ENCODE results near the gene NACC2.

Gene NACC2

DNA sequence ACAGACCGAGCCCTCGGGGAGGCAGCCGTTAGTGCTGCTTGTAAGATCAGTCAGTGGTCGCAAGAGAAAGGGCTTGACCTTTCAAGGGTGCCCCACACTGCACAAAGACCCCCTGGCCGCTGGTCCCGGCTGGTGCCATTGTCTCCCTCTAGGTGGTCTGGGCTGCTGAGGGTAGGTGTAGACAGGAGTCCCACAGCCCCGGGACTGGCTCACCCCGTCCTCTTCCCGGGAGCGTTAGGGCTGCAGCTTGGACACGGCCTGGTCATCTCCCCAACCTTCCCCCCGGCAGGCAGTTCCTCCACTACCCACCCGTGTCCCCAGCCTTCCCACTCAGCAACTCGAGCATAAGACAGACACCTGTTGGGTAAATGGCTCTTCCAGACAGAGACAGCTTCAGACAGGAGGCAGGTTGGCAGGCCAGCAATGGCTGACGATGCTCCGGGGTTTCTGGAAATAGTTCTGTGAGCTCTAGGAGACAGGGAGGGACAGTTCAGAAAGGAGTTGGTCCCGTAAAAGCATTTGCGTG, 38.9 kb upstream of the NACC2 start:
- peaks cover 24% of the 10 kb centered on the region for H3K27me3 Mint-ChIP-seq
- no peak overlapping the region for H3K27ac Mint-ChIP-seq
- DNase-seq (ENCODE audit: low spot score in 2 of 2): no peak
- no peaks in the 10 kb centered on the region for H3K36me3 Mint-ChIP-seq
- peaks cover 6% of the 10 kb centered on the region for H3K4me1 Mint-ChIP-seq
- H3K9me3 Mint-ChIP-seq: no peaks in the 10 kb centered on the region
- ATAC-seq (ENCODE audit: low read depth): no peak
- peak overlapping the region; percentile 68 for H3K4me3 Mint-ChIP-seq

DNA sequence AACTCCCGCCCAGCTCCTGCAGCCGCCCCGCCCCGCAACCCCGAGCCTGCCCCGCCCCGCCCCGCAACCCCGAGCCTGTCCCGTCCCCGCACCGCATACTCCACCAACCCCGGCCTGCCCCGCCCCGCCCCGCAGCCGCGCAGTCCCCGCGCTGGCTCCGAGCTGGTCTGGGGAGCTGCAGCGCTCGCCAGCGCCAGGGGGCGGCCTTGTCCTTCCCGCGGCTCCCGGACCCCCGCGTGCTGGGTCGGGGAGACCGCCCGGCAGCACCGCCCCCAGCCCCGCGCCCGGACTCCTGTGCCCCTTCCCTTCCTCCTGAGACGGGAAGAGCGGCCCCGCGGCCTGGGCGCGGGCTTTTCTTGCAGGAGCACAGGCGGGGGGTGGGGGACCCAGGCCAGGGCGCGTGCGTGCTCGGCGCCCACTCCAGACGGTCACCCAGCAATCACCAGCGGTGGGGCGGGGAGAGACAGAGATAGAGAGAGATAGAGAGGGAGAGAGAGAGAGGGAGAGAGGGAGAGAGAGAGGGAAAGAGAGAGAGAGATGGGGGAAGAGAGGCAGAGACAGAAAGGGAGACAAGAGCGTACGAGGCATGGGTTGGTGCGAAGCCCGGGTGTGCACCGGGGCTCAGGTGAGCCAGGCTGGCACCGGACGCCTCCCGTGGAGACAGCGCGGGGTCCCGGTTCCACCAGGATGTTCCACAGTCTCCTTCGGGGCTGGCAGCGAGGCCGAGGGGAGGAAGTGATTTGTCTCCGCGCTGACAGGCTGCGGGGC, 38.3 kb upstream of the NACC2 start:
- Mint-ChIP-seq H3K9me3 (no peaks in the 10 kb centered on the region), H3K4me1 (peaks cover 6% of the 10 kb centered on the region), H3K4me3 (peak overlapping the region; percentile 68), H3K27ac (peak overlapping the region; percentile 45), H3K36me3 (no peaks in the 10 kb centered on the region), H3K27me3 (peaks cover 28% of the 10 kb centered on the region)
- ATAC-seq (ENCODE audit: low read depth) (peak; percentile 78), DNase-seq (ENCODE audit: low spot score in 2 of 2) (peak in 1 of 2 donors; percentile 46)

DNA sequence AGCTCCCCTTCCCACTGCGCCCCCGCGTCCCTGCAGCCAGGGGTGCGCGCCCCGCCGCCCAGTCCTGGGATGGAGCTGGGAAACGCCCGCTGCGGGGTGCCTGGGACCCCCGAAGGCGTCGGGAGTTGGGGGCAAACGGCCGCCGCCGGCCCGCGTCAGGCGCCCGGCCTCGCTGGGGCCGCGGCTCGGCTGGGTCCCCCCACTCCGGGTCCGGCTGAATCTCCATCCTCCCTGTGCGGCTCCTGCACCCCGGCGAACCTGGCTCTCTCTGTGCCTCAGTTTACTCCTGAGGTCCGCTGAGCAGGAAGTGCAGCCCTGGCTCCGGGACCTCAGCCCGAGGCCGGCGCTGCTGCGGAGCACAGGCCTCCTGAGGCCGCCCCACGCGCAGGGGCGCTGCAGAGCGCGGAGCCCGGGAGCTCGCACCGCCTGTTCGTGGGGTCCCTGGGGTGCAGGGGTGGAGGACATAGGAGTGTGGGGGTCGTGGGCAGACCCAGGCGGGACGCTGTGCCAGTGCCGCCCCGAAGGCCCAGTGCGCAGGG, 37.5 kb upstream of the NACC2 start:
- peaks cover 30% of the 10 kb centered on the region for H3K27me3 Mint-ChIP-seq
- H3K27ac Mint-ChIP-seq: no peak overlapping the region
- H3K9me3 Mint-ChIP-seq: no peaks in the 10 kb centered on the region
- H3K4me3 Mint-ChIP-seq: no peak overlapping the region
- H3K4me1 Mint-ChIP-seq: peaks cover 6% of the 10 kb centered on the region
- H3K36me3 Mint-ChIP-seq: no peaks in the 10 kb centered on the region
- ATAC-seq (ENCODE audit: low read depth): no peak
- no peak for DNase-seq (ENCODE audit: low spot score in 2 of 2)

DNA sequence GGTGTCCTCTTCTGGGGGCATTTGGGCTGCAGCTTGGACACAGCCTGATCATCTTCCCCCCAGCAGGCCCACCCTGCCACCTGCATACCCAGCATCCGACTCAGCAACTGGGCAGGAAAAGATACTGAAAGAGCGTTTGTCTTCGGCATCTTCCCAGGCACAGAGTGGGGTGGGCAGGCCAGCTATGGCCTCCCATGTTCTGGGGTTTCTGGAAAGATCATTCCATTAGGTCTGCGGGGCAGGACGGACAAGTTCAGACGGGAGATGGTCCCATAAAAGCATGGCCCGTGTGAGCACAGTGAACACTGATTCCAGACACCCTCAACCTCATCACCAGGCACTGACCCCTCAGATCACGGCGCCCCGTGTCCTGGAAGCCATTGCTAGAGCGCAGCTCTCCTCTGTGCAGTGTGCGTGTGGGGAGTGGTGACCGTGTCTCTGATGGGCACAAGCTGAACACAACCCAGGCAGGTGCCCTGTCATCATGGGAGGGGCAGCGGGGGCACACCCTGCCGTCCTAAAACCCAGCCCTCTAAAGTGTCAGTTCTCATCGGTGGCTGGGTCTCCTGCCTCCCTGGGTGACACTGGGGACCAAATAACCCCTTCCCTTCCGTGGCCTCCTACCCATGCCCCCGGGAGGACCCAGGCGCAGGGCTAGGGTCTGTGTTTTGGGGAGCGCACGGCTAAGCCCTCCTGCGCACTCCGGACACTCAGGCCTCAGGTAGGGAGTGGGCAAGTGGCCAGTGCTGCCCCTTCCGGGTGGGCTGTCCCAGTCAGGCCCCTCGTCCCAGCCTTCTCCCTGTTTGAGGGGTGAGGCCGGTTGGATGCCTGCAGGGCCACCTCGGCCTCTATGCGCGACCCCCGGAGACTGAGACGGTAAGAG, 36.8 kb upstream of the NACC2 start:
- DNase-seq (ENCODE audit: low spot score in 2 of 2) (no peak), ATAC-seq (ENCODE audit: low read depth) (no peak)
- Mint-ChIP-seq H3K27ac (no peak overlapping the region), H3K9me3 (no peaks in the 10 kb centered on the region), H3K4me3 (no peak overlapping the region), H3K27me3 (peaks cover 27% of the 10 kb centered on the region), H3K4me1 (peaks cover 6% of the 10 kb centered on the region), H3K36me3 (no peaks in the 10 kb centered on the region)

DNA sequence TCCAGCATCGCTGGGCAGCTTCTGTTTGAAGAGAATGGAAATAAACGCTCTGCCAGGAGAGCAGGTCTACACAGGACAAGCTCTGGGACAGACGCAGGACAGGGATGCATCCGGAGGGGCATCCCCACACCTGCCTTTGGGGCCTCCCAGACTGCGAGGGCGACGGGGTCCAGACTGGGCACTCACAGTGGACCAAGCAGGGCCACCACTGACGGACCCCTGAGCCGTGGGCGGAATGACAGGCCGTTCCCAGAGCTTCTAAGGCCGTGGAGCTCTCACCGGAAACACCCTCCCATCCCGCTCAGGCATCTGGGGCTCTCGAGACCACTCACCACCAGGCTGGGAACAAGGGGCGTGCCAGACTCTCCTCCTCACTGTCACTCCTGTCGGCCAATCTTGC, 34.1 kb upstream of the NACC2 start:
- H3K4me3 Mint-ChIP-seq: no peak overlapping the region
- H3K36me3 Mint-ChIP-seq: peaks cover 5% of the 10 kb centered on the region
- no peak for DNase-seq (ENCODE audit: low spot score in 2 of 2)
- H3K27me3 Mint-ChIP-seq: peaks cover 32% of the 10 kb centered on the region
- peaks cover 6% of the 10 kb centered on the region for H3K9me3 Mint-ChIP-seq
- no peak for ATAC-seq (ENCODE audit: low read depth)
- H3K27ac Mint-ChIP-seq: no peak overlapping the region
- peaks cover 6% of the 10 kb centered on the region for H3K4me1 Mint-ChIP-seq

DNA sequence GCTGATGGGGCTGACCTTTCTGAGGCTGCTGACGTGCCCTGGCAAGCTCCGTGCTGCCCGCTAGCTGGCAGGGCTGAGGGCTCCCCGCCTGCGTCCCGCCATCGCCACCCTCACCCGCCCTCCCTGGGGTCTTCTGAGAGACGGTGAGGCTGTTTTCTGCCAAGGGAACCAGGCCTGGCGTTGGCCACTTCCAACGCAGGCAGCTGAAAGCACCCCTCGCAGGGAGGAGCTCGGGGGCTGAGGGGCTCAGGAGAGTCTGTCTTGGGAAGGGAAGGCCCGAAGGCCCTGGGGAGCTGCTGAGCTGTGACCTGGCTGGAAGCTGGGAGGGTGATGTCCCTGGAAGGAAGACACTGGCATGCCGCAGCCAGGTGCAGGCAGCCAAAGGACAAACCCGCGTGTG, 33.3 kb upstream of the NACC2 start:
- no peak for ATAC-seq (ENCODE audit: low read depth)
- H3K9me3 Mint-ChIP-seq: peaks cover 6% of the 10 kb centered on the region
- H3K27me3 Mint-ChIP-seq: peaks cover 27% of the 10 kb centered on the region
- peaks cover 5% of the 10 kb centered on the region for H3K36me3 Mint-ChIP-seq
- no peak overlapping the region for H3K27ac Mint-ChIP-seq
- no peak for DNase-seq (ENCODE audit: low spot score in 2 of 2)
- H3K4me3 Mint-ChIP-seq: no peak overlapping the region
- peaks cover 1% of the 10 kb centered on the region for H3K4me1 Mint-ChIP-seq

DNA sequence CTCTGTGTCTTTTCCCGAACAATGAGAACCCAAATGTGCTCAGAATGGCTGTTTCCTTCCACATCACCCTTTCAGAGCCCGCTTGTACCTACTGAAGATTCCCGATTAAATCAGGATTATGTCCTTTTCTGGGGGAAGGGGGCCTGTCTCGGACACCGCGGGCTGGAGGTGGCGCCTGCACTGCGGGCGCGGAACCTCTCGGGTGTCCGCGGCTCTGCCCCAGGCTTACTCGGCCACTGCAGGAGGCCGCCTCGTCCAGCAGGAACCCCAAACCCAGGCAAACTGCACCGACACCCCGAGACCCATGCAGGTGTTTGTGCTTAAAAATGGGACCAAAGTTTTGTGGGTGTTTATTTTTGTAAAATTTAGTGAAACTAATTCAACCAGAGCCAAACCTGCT, 32.2 kb upstream of the NACC2 start:
- Mint-ChIP-seq H3K4me3 (no peak overlapping the region), H3K9me3 (peaks cover 6% of the 10 kb centered on the region), H3K27me3 (peaks cover 26% of the 10 kb centered on the region), H3K36me3 (peaks cover 5% of the 10 kb centered on the region), H3K27ac (no peak overlapping the region), H3K4me1 (no peaks in the 10 kb centered on the region)
- DNase-seq (ENCODE audit: low spot score in 2 of 2) (no peak), ATAC-seq (ENCODE audit: low read depth) (no peak)

DNA sequence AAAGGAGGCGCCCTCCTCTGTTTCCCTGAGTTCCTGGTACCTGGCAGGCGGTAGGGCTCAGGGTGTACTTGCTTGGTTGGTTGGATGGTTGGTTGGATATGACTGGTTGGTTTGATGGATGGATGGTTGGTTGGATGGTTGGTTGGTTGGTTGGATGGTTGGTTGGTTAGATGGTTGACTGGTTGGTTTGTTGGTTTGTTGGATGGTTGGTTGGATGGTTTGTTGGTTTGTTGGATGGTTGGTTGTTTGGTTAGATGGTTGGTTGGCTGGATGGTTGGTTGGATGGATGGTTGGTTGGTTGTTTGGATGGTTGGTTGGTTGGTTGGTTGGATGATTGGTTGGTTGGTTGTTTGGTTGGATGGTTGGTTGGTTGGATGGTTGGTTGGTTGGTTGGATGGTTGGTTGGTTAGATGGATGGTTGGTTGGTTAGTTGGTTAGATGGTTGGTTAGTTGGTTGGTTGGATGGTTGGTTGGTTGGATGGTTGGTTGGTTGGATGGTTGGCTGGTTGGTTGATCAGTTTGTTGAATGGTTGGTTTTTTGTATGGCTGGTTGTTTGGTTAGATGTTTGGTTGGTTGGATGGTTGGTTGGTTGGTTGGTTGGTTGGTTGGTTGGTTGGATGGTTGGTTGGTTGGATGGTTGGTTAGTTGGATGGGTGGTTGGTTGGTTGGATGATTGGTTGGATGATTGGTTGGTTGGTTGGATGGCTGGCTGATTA, 30.0 kb upstream of the NACC2 start:
- Mint-ChIP-seq H3K4me3 (no peak overlapping the region), H3K27ac (no peak overlapping the region), H3K36me3 (peaks cover 5% of the 10 kb centered on the region), H3K9me3 (peaks cover 6% of the 10 kb centered on the region), H3K27me3 (peaks cover 18% of the 10 kb centered on the region), H3K4me1 (no peaks in the 10 kb centered on the region)
- DNase-seq (ENCODE audit: low spot score in 2 of 2) (no peak), ATAC-seq (ENCODE audit: low read depth) (no peak)

DNA sequence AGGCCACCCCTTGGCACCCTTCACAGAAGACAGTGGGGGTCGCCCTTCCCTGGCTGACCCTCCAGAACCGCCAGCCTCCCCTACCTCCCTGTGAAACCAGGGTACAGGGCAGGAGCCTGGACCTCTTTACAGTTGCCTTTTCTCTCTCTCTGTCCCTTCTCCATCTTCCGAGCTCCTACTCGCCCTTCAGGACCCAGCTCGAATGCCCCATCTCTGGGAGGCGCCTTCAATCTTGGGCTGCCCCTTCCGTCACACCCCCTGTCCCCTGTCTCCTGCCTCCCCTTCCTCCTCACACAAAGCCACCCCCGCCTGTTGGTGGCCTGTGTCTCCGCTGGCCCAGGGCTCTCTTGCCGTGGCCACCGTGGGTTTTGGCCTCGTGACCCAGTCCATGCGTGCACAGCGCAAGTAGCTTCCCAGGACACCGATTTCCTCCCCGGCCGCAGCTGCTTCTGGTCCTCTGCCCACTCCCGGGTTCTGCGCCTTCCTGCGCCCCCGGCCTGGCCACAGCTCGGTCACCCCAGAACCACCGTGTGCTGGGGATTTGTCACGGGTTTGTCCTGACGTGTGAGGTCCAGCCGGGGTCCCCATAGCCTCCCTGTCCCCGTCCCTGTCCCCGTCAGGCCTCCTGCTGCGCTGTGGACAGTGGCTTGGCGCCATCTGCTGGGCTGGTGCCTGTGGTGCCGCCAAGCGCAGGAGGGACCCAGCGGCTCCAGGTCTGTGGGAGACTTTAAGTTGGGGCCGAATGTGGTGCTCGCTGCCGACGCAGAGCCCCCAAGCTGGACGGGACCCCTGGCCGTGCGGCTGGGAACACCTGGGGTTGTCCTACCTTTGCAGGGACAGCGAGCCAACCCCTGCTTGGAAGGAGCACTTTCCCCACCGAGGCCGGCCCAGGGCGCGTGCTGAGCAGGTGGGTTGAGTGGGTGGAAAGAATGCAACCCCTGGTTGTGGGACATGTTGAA, 27.6 kb upstream of the NACC2 start:
- Mint-ChIP-seq H3K4me1 (no peaks in the 10 kb centered on the region), H3K4me3 (no peak overlapping the region), H3K27me3 (peaks cover 10% of the 10 kb centered on the region), H3K9me3 (peaks cover 6% of the 10 kb centered on the region), H3K36me3 (peaks cover 5% of the 10 kb centered on the region), H3K27ac (no peak overlapping the region)
- DNase-seq (ENCODE audit: low spot score in 2 of 2): peak; percentile 73 to 79
- no peak for ATAC-seq (ENCODE audit: low read depth)

DNA sequence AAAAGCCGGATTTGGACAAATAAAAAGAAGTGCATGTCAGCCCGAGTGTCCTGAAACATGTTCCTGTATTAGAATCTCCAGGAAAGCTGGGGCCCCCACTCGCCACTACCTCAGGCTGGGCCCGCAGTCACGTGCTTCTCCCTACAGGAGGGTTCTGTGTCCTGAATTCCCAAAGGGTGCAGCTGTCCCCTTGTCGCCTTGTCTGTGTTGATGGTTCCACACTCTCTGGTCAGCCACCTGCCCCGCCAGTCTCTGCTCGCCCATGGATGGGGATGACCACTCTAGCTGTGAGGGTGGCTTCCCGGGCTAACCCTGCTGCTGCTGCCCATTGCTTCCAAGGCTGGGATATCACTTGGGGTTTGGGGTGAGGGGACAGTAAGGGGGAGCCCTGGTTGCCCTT, 26.7 kb upstream of the NACC2 start:
- H3K4me3 Mint-ChIP-seq: no peak overlapping the region
- H3K4me1 Mint-ChIP-seq: no peaks in the 10 kb centered on the region
- ATAC-seq (ENCODE audit: low read depth) (no peak), DNase-seq (ENCODE audit: low spot score in 2 of 2) (no peak)
- peaks cover 5% of the 10 kb centered on the region for H3K36me3 Mint-ChIP-seq
- H3K27me3 Mint-ChIP-seq: peaks cover 7% of the 10 kb centered on the region
- no peak overlapping the region for H3K27ac Mint-ChIP-seq
- H3K9me3 Mint-ChIP-seq: peaks cover 6% of the 10 kb centered on the region

DNA sequence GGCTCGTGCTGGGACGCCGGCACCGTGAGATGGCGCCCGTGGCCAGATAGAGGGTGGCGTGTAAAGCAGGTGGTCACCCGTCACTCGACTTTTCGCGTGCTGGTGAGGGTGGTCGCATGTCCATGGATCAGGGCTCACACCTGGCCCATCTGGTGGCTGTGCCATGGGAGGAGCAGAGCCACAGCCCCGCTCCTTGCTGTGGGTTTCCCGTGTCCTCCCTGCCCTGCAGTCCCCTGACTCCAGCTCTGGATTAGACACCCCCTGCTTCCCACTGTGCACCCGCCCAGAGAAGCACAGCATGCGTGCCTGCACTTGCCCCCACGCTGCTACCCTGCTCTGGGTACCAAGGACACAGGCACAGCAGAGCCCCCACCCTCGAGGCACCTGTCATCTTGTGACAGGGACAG, 25.4 kb upstream of the NACC2 start:
- Mint-ChIP-seq H3K4me1 (no peaks in the 10 kb centered on the region), H3K27ac (no peak overlapping the region), H3K27me3 (peaks cover 7% of the 10 kb centered on the region), H3K36me3 (peaks cover 5% of the 10 kb centered on the region), H3K4me3 (peak overlapping the region; percentile 34), H3K9me3 (peaks cover 6% of the 10 kb centered on the region)
- ATAC-seq (ENCODE audit: low read depth) (no peak), DNase-seq (ENCODE audit: low spot score in 2 of 2) (no peak)

DNA sequence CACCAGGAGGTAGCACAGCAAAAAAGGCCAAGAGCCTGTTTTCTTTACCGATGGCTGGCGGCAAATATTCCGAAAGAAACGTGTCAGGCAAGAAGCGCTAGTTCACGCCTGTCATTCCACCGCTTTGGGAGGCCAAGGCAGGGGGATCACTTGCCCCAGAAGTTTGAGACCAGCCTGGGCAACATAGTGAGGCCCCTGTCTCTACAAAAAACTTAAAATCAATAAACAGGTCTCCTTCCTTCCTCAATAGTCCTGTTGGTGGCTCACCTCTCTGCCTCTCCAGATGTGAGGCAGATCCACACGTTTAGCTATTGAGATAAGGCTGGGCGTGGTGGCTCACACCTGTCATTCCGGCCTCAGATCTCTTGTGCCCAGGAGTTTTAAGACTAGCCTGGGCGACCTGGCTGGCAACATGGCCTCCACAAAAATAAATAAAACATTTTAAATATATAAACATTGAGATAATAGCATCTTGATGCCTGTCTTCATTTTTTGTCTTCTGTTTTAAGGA, 24.8 kb upstream of the NACC2 start:
- Mint-ChIP-seq H3K4me3 (peak overlapping the region; percentile 37), H3K4me1 (no peaks in the 10 kb centered on the region), H3K36me3 (peaks cover 2% of the 10 kb centered on the region), H3K27ac (no peak overlapping the region), H3K27me3 (peaks cover 2% of the 10 kb centered on the region), H3K9me3 (peaks cover 2% of the 10 kb centered on the region)
- ATAC-seq (ENCODE audit: low read depth) (no peak), DNase-seq (ENCODE audit: low spot score in 2 of 2) (no peak)
